Measurements from ENCODE around the gene RAB42.

DNA sequence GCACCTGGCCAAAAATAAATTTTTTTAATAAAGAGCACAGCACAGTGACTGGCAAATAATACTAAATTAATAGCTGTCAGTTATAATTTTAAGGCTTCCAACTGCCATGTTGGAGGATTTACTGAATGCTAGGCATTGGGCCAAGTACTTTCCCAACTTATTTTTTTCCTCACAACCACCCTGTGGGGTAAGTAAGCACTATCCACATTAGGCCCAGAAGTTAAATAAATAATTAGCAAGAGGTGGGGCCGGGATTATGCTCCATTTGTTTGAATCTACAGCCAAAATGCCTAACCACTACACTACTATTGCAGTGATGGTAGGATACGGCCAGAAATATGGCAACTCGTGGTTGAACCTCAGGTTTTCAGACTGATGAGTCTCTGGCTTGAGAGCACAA, 43.7 kb upstream of the RAB42 start:
- TF ChIP-seq SUZ12 (IDR thresholded peaks at IDR 0.05; ENCODE audit: extremely low read depth, insufficient read depth, insufficient read length) (no peak), YY1 (IDR thresholded peaks at IDR 0.05; ENCODE audit: insufficient read depth, insufficient read length) (no peak)
